SK-N-MC (cell line): ENCODE data around the gene RBM10.

Source experiments
- EZH2 ChIP-seq: fragments of 200-600 bp; sonication (generic); IDR thresholded peaks from one replicate; pipeline ENCODE4 v1.6.1; 2017; ENCODE audit warnings: antibody characterized with exemption
- FOXP2 ChIP-seq: optimal IDR thresholded peaks from 2 replicates; pipeline ENCODE3; 2011; ENCODE audit warnings: mild to moderate bottlenecking, moderate library complexity; ENCODE audit not compliant: insufficient read depth; ENCODE audit errors: extremely low read length, control extremely low read depth
- POLR2AphosphoS5 ChIP-seq: IDR thresholded peaks from 2 replicates; pipeline ENCODE4 v1.6.1; 2012; ENCODE audit warnings: mild to moderate bottlenecking, low read depth, low read length, borderline replicate concordance

GRCh38 chrX:47206316-47206715, 61.3 kb downstream of the RBM10 start:
- TF ChIP-seq POLR2AphosphoS5, result no peak
- TF ChIP-seq EZH2, result no peak
- TF ChIP-seq FOXP2, result no peak
